ENCODE data around the gene SLC25A11.

Gene SLC25A11, protein sequence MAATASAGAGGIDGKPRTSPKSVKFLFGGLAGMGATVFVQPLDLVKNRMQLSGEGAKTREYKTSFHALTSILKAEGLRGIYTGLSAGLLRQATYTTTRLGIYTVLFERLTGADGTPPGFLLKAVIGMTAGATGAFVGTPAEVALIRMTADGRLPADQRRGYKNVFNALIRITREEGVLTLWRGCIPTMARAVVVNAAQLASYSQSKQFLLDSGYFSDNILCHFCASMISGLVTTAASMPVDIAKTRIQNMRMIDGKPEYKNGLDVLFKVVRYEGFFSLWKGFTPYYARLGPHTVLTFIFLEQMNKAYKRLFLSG

DNA sequence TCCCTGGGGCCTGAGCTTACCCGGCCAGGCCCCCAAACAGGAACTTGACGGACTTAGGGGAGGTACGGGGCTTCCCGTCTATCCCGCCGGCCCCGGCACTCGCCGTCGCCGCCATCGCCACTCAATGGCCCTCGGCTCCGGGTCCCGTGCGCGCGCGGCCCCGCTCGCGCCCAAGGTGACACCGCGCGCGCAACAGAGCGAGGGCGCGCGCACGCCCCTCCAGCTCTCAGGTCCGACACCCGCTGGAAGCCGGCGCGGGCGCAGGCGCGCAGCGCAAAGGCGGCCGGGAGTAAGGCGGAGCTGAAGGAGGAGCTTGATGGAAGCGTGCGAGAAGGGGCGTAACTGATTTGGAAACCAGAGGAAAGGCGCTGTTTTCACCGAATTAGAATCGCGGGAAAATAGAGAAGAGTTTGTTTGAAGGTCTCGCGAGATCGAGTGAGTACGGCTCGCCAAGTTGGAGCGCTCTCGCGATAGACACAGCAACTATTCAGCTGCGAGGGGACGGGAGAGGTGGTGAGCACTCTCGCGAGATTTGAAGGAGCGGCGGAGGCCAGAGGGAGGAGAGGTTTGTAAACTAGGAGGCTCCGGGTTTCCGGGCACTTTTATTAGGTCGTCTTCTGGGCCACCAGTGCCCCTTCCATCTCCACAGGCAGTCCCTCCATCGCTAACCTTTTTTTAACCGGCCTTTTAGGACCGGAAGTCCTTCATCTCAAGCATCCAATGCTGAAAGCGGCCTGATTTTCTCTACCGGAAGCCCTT, at the start of gene SLC25A11, which contains the start of gene RNF167:
SLC25A11 (minus strand) TSS at position 251 of the 759 bp plus-strand sequence; CDS start at position 115, 136 bp downstream.
RNF167 (plus strand) TSS at position 473 of the 759 bp plus-strand sequence. CDS start 642 bp downstream, outside the sequence.
- peak; percentile 100 for DNase-seq (ENCODE audit: low spot score)

DNA sequence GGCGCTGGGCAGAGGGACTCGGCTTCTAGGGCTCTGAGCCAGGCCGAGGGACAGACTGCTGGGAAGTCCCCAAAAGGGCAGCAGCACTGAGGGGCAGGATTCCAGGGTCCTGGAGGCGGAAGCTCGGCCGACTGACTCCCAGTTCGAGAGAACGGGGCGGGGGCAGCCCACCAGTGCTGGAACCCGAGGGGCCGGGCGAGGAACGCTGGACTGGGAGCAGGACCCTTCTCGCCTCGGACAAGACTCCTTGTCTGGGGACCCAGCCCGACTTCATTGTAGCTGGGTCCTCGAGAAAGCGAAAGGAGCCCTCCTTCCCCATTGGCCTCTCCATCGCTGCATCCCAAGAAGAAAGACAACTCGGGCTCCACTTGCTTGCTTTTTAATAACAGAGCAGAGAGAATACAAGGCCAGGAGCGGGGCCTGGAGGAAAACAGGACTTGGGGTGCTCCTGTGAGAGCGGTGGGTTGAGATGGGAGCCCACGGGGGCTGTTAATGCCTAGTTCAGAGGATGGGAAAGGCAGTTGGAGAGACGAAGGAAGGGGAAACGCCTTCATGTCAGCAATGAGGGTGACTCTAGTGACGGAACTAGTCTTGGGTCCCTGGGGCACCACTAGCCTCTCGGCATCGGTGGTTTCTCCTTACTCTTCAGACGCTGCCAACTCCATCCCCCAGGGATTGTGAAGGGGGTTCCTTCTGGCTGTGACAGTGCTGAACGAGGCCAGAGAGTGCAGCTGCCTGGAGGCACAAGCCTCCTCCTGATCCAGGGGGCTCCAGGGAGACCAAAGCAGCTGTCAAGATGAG, 48.1 kb upstream of the SLC25A11 start:
- no peak for DNase-seq (ENCODE audit: low spot score)

DNA sequence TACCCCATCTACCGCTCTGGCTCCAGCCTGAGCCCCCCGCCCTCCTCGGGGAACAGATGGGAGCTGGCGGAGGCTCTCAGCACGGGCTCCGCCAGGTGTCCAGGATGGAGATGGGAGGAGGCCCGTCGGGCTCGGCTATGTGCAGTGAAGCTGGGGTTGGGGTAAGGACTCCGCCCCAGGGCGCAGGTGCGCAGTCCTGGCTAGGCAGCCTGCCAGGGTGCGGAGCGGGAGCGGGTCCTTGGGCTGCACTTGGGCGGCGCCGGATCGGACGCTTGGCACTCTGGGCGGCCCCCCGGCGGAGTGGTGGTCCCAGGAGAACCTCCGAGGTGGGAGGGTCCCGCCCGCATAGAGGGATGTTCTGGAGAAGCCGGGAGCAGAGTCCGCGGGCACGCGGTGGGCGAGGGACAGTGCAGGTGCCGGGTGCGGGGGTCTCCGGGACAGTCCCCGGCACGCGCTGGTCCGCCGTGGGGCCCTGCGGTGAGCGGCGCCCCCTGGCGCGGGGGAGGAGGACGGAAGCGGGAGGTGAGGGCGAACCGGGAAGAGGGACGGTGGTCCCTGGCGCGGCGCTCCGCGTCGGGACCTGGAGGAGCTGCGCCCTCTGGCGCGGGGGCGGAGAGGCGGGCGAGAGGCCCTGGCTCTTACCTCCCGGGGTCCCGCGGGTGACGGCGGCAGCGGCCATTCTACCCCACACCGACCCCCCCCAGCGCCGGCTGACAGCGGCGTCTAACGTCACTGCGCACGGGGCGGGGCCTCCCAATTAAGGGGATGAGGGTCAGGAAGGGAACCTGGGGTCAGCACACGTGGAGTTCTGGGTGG, 47.3 kb upstream of the SLC25A11 start, which contains the start of gene CAMTA2:
CAMTA2 (minus strand) TSS at position 725 of the 816 bp plus-strand sequence. CDS start 1,453 bp downstream, outside the sequence.
- DNase-seq (ENCODE audit: low spot score), result peak; percentile 63

DNA sequence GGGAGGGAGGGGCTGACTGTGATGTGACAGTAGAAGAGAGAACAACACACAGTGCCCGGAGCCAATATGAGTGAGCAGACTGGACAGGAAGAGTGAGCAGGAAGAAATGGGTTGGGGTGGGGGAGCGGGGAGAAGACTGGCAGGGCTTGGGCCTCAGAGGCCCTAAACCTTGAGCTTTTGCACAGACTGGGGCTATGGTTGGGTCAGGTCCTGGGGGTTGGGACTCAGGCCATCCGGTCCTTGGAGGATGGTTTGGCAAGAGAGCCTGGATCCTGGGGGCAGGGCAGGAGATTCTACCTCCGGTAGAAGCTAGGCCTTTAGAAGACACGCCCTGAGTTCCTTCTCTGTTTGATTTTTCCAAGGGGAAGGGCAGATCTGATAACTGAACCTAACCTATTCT, 46.6 kb upstream of the SLC25A11 start:
- no peak for DNase-seq (ENCODE audit: low spot score)

DNA sequence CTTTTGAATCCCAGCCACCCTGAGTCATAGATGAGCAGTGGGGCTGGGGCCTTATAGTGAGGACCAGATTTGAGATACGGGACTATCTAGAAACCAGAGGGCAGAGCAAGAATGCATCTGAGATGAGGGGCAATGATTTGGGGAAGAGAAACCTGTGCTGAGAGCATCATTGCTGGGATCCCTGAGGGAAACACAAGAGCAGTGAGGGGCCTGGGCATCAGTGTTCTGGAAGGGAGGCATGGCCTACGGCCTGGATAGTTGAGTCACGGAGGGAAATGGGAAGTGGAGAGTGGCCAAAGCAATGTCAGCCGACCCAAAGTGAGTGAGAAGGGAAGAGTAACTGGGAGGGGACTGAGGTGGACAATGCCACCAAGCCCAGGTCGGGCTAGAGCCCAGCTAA, 42.5 kb upstream of the SLC25A11 start:
- DNase-seq (ENCODE audit: low spot score), result no peak

DNA sequence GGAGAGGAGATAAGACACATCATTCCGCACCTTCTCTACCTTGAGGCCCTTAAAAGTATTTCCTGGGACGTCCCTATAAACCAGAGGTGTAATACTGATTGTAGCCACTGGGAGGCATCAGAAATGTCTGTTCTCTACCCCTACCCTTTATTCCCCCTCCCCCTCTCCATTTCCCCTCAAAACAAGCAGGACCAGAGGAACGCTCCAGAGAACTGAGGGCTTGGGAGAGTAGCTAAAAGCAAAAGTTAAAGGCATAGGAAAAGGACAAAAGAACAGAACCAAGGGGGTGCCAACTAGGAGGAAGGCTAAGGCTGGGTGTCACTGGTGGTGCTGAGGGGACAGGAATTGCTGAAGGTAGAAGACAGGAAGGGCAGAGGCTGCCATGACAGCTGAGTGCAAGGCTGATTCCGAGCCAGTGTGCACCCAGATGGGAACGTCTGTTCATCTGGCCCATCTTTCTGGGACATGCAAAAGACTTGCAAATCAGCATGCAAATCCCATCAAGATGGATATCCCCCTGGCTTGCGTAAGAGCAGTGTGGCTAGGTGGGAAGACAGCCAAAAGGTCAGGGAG, 40.9 kb upstream of the SLC25A11 start:
- no peak for DNase-seq (ENCODE audit: low spot score)

DNA sequence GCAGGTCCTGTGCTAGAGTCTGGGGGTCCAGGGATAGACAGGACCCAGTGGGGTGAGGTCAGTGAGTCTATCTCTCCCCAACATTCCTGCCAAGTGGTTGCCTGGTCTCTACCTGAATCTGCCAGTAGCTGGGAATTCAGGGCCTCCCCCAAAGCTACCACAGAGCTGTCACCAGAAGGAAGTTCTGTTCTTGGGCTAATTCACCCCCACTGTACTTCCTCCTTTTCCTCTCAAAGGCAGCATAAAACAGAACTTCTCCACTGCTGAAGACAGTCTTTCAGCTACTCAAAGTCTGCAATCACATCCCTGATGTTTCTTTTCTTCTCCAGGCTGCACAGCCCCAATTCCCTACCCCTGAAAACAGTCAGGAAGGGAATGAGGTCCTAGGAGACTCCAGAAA, 38.9 kb upstream of the SLC25A11 start:
- DNase-seq (ENCODE audit: low spot score), result no peak

DNA sequence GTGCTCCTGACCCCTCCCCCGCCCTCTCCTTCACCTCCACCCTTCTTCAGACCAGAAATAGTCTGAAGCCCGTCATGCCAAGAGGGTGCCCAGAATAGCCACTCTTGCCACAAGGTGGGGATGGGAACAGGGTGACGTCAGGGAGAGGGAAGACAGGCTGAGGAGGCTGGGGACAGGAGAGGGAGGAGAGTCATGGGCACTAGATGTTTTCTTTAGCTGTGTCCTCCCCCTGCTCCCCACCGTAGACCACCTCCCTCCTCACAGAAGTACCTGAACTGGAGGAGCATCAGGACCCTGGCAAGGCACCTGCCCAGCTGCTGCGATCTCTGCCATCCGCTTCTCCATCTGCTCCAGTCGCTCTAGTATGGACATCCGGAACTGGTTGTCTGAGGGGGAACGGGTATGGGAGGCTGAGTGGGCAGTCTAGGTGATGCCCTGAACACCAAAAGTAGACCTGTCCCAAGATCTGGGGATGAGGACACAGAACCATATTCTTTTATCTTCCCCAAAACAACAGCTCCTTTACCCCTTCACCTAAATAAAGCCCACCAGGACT, 34.3 kb upstream of the SLC25A11 start:
- no peak for DNase-seq (ENCODE audit: low spot score)

DNA sequence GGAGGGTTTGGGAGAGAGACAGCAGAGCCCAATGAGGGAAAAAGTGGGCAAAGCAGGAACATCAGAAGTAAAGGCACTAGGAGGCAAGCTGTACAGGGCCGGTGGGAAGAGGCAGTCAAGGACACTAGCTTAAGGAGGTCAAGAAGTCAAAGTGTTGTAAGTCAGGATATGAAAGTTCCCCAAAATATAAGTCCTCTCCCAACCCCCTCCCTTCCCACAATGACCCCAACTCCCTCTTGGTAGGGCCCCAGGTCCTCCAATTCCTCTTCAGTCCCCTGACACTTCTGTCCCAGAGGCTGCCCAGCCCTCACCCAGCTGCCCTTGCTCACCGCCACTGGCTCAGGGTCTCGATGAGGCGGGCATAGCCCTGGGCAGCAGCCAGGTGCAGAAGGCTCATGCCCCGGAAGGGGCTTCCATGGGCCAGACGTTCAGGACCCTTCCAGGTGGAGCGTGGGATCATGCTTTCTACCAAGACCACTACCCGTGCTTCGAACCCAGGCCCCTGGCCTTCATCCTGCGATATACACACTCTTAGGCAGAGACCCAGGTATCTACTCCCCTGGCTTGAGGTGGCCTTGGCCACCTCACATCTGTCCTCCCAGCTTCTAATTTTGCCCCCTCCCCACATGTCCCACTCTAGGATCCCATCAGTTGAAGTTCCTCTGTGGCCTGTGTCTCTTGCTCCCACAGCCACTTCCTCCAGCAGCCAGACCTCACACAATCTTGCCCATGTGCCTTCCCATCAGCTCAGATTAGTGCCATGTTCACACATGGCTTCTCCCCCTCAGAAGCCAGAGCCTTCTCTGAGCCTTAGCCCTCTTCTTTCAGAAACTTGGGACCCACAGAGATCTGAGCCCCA, 33.6 kb upstream of the SLC25A11 start:
- no peak for DNase-seq (ENCODE audit: low spot score)

DNA sequence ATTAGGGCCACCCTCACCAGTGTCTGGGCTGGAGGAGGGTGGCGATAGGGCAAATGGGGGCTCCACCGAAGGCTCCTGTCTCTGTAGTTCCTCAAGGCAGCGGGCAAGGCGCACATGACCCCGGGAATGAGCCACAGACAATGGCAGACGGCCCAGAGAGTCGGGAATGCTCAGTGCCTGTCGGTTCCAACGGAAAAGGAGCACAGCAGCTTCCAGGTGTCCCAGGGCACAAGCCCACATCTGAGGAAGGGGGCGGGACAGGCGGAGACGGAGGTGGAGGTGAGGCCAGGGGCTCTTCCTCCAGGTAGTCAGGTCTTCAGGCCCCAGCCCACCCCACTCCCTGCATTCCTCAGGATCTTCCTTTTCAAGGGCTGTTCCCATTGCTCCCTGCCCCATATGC, 32.9 kb upstream of the SLC25A11 start:
- DNase-seq (ENCODE audit: low spot score), result no peak

DNA sequence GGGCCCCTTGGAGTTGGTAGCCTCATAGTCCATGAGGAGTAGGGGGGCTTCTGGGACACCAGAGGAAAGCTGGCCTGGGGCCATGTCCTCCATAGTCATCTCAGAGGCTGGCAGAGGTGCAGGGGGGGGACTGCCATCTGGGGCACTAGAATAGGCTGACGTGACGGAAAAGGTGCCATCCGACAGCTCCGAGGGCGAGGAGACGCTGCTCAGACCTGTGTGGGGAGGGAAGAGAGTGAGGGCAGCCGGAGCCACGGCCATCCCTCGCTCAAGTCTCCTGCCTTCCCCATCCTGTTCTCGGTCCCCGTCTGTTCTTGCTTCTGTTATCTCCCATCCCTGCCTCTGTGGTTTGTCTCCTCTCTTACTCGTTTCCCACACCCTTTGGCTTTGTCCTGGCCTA, 32.5 kb upstream of the SLC25A11 start:
- no peak for DNase-seq (ENCODE audit: low spot score)

DNA sequence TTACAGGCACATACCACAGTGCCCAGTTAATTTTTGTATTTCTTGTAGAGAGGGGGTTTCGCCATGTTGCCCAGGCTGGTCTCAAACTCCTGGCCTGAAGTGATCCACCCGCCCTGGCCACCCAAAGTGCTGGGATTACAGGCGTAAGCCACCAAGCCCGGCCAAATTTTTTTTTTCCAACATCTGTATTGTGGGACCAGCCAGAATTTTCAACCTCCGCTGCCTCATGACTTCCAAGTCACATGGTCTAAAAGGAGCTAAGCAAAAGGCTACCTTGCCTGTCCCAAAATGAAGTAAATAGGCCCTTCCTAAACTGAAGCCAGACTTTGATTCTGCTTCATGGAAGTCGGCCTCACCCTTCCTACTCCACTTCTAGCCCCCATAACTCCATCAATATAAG, 32.0 kb upstream of the SLC25A11 start:
- no peak for DNase-seq (ENCODE audit: low spot score)

DNA sequence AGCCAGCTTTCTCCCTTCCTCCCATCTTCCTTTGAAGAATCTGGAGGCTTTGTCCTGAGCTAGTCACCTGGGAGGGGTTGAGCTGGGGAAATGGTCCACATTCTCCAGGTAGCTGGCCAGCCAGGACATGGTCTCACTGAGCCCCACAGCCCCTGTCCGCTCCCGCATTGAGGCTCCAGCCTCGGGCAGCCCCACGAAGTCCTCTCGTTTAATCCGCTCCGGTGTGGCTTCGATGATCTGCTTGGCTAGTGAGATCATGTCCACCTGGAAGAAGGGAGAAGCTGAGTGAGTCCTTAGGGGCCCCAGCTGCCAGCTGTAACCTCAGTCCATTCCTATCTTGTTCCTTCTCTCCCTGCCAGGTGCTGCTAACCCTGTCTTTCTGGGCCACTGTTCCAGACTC, 30.4 kb upstream of the SLC25A11 start:
- DNase-seq (ENCODE audit: low spot score), result no peak

DNA sequence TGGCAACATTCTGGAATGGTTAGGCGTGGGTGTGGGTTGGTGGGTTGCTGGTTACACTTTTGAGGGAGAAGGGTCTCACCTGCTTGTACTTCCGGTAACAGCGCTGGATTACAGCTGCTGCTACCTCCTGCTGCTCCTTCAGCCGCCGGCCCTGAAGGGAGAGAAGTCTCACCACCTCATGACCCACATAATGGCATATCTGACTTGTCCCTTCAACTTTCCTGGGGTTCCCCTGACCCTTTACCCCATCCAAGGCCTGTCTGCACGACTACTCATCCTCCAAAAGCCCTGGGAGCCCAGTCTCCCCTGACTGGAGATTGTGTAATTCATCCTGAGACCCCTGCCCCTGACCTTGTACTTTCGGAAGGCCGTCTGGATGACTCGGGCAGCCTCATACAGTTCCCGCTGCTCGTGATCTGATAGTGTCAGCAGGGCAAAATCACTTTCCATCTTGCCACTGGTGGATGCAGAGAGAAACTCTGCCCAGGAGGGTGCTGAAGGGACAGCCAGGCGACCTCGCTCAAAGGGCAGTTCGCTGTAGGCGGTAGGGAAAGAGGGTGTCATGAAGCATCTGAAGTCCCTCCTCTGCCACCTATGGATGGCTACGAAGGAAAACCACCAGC, 29.8 kb upstream of the SLC25A11 start:
- no peak for DNase-seq (ENCODE audit: low spot score)

DNA sequence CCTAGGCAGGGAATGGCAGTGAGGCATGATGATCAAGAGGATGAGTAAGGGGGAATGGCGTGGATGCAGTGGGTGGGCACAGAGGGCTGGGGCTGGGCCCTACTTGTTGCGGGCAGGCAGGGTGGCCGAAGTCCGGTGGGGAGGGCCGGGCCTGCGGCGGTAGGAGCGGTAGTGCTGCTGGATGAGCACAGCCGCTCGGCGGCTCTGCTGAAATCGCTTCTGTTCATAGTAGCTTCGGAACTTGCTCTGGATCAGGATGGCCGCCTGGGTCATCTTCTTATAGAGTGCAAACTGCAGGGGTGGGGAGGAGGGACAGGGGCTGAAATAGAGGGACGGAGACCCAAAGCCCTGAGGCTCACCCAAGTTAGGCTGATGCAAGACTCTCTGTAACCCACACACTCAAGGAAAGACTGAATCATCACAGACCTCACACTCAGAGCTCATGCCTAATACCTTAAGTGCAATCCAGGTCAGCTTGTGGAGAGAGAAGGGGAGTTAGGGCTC, 29.3 kb upstream of the SLC25A11 start:
- DNase-seq (ENCODE audit: low spot score), result no peak

DNA sequence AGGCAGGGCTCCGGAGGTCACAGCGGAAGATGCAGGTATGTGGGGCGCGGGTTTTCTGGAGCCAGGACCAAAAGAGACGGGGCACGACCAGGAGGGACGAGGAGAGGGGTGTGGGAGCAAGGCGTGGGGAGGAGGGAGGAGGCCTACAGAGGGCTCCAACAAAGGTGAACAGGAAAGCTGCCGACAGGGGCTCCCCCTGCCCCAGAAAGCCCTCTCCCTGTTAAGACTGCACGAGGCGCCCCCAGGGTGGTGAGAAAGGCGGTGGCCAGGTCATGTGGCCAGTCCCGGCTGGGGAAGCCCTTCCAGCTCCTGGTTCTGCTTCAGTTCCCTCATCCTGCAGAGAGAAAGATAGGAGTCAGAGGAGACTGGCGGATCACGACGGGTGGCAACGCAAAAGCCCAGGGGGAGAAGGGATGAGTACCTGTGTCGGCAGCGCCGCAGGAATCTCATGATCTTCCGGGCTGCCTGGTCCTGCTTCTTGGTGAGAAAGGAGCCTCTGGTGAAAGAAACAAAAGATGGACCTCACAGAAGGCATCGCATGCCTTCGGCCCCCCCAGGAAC, 28.7 kb upstream of the SLC25A11 start:
- no peak for DNase-seq (ENCODE audit: low spot score)

DNA sequence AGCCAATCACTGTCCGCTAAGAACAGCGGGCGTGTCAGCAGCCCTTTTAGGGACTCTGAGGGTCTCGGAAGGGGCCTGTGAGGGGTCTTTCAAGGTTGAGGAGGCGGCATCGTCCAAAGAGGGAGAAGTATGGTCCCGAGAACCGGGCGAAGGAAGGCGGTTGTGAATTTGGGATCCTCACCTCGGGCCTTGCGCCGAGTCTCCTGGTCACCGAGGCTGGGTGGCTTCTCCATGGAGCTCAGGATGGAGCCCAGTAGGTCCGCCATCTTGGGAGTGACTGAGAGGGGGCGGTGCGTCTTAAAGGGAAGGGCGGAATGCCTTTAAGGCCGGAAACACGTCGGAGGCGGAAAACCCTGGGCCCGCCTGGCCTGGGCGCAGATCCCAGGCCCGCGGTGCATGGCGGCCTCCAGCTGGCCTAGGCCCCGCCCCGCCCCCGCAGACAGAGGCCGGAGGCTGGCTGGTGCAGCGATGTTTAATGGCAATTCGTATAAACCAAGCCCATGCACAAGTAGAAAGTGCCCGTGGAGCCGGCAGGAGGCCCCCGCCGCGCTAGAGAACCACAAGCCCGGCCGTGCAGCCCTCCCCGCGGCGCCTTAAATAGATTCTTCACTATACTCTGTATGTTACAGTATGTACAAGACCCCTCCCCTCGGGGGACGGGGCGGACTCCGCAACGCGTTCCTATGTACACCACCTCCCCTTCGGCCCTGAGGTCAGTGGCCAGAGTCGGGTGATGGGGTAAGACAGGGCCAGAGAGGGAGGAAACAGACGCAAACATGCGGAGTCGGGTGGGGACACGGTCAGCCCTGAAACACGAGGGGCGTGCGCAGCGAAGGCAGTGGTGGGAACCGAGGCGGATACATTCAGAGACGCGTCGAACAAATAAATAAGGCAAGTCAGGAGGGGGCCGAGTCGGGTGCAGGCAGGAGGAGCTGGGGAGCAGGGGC, 28.0 kb upstream of the SLC25A11 start, which contains the start of gene SPAG7:
SPAG7 (minus strand) TSS at position 279 of the 947 bp plus-strand sequence; CDS start at position 266, 13 bp downstream.
- peak; percentile 94 for DNase-seq (ENCODE audit: low spot score)

All from kidney capillary endothelial cell (primary cell).